ENCODE data around the gene HEXIM1.

The HEXIM1 gene, protein sequence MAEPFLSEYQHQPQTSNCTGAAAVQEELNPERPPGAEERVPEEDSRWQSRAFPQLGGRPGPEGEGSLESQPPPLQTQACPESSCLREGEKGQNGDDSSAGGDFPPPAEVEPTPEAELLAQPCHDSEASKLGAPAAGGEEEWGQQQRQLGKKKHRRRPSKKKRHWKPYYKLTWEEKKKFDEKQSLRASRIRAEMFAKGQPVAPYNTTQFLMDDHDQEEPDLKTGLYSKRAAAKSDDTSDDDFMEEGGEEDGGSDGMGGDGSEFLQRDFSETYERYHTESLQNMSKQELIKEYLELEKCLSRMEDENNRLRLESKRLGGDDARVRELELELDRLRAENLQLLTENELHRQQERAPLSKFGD
- 13.2 to 32.5 (median 17.1) reads per million in 18 experiments for total RNA-seq

DNA sequence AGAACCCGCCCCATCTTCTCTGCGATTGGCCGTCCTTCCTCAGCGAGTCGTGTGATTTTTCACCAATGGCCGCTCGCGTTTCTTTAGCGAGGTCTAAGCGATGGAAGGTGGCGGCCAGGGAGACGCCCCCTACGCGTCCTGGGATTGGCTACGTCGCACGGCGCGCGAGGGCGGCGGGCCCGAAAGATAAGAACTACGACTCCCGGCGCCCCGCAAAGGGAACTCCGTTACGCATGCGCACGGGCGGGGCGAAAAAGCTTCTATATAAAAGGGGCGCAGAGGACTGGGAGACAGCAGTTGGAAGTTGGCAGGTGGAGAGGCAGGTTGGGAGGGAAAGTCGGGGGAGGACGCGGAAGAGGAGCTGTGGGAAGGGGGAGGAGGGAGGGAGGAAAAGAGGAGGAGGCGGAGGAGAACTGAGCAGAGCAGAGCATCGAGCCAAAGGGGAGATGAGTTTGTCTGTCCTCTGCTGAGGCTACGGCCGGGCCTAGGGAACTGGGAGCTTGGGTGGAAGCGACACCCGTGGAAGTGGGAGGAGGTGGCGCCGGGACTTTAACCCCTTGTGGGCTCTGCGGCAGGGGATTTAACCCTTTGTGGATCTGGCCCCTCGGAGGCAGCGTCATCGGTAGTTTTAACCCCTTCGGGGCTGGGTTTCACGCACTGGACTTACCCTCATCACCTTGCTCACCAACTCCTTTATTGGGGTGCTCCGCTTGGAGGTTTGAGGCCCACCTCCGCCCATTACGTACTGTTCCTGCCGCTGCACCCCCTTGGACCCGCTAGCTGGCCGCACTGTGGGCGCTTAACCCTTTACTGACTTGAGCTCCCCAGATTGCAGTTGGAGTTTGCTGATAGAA, at the start of gene HEXIM1:
TSS of gene HEXIM1 (plus strand) at position 293 of the 854 bp plus-strand sequence. CDS start 716 bp downstream, outside the sequence.
- DNase-seq: peak; percentile 100

DNA sequence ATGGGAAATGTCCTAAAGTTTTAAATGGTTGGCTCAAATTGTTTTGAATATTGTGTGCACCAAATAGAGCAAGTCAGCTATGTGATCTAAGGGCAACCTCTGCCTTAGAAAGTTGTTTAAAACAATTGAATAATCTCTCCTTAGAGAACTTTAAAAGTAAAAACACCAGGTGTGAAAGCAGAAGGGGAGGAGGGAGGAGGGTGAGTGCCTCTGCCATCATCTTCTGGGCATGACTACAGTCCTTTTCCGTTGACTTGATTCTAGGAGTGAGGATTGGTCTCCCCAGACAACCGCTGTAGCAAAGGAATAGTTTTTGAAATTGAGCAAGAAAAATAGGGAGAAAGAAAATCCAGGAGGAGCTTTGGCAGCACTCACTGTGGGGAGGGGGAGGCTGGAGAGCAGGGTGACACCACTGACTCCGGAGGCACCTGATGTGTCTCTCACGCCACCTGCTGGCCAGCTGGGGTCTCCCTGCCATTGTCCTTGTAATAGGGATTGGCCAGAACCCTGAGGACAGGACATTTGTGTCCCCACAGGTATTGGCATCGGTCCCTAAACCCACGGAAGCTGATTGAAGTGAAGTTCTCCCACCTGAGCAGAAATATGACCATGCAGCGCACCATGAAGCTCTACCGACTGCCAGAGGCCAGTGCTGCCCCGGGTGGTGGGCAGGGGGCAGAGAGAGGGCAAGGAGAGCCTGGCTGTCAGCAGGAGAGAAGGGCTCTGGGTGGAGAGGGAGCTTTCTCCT, 49.2 kb upstream of the HEXIM1 start:
- peak; percentile 61 to 62 for DNase-seq

DNA sequence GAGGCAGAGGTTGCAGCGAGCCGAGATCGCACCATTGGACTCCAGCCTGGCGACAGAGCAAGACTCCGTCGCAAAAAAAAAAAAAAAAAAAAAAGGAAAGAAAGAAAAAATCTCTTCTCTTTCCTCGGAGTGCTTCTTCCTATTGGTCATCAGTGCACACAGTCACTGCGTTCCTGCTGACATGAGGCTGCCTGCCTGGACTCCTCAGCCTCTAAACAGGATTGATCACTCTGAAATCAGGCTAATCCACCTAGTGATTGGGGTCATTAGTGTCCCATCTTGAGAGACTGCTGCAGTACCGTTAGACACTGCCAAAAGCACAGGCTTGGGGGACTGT, 46.8 kb upstream of the HEXIM1 start:
- no peak for DNase-seq

DNA sequence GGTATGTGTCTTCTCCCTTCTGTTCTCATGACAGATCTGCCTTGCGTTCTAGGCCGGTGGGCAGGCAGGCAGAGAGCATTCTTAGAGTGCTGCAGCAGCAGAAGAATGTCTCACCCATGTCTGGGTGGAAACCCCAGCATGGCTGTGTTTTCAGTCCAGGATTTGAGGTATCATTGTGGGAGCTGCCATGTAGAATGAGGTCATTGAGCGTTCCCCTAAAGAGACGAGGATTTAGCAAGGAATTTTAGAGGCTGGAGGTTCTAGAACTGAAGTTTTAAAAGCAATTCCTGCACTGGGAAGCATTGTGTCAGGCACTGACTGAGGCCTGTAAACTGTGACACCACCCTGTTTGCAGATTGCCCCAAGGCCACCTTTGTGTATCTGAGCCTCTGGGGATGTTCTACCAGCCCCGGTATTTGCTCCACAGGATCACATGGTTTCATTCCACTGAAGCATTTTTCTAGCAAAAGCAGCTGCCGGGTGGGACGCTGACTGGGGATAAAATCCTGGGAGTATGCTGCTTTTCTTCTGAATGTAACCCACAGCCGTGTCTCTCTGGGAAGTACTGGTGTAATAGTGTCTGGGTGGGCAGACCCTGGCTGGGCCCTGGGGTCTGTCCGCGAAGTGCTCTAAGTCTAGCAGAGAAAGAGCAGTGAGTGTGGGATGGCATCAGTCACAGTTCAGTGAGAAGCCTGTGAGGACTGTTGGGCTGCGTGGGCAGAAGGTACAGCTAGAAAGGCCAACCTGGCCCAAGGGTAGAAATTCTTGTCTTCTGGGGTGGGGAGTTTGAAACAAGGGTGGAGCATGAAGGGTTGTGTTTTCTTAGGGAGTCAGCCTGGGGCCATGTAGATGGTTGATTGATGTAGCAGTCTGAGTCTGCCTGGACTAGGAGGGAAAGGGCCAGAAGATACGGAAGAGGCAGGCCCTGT, 46.1 kb upstream of the HEXIM1 start:
- DNase-seq: no peak

DNA sequence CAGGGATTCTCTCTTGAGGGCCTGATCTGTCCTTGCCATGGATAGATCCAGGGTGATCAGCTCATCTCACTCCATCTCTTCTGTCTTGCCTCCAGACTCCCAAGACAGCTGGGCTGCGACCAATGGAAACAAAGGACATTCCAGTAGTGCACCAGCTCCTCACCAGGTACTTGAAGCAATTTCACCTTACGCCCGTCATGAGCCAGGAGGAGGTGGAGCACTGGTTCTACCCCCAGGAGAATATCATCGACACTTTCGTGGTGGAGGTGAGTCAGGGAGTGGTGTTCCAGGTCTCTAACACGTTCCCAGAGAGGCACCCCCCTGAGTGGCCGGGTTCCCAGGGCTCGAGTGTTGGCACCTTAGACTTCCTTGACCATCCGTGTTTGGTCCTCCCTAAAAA, 45.4 kb upstream of the HEXIM1 start:
- DNase-seq: no peak

DNA sequence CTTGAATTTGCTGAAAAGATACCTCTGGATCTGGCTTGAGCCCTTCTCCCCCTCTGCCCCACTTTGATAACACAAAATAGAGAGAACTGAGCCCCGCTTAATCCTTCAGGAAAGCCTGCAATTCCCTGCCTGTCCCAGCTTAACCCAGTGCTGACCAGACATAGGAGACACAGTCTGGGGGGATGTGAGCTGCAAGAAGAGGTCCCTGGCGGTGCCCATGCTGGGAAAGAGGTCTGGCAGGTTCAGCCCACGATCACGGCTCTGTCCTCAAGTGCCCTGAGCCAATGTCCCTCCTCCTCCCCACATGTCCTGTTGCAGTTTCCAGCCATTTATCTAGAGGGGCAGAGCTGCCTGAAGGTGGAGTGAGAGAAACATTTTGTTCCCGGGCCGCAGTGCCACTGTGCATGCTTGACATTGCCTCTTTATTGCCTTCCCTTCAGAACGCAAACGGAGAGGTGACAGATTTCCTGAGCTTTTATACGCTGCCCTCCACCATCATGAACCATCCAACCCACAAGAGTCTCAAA, 44.9 kb upstream of the HEXIM1 start:
- no peak for DNase-seq

DNA sequence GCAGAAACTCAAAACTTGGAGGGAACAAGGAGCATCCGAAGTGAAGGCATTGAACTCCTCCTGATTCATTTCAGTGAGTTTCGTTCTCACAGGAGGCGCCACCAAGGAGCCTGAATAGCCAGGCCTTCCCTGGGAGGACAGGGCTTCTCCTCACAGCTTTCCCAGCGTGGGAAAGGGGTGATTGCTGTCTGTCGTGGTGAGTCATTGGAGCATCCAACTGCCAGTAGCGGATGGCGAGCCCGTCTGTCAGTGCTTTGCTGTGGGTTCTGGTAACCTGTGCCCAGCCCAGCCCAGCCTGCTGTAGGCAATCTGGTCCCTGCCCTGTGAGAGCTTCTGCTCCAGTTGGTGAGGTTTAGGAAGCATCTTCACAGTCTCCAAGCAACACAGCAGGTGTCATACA, 44.2 kb upstream of the HEXIM1 start:
- DNase-seq: no peak

DNA sequence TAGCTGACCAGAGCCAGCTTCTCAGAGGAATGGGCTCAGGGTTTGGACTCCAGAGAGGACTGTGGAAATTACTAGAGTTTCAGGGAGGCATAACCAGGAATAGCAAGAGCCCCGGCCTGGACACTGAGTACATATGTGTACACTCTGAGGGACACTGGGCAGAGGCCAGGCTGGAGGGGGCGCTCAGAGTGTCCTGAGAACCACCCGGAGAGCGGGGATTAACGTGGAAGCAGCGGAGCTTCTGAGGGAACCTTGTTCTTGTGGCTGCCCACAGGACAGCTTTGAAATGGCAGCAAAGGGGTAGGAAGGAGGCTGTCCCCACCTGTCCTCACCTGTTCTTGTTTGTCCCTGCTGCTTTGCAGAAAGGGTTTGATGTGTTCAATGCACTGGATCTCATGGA, 43.8 kb upstream of the HEXIM1 start:
- DNase-seq: no peak

DNA sequence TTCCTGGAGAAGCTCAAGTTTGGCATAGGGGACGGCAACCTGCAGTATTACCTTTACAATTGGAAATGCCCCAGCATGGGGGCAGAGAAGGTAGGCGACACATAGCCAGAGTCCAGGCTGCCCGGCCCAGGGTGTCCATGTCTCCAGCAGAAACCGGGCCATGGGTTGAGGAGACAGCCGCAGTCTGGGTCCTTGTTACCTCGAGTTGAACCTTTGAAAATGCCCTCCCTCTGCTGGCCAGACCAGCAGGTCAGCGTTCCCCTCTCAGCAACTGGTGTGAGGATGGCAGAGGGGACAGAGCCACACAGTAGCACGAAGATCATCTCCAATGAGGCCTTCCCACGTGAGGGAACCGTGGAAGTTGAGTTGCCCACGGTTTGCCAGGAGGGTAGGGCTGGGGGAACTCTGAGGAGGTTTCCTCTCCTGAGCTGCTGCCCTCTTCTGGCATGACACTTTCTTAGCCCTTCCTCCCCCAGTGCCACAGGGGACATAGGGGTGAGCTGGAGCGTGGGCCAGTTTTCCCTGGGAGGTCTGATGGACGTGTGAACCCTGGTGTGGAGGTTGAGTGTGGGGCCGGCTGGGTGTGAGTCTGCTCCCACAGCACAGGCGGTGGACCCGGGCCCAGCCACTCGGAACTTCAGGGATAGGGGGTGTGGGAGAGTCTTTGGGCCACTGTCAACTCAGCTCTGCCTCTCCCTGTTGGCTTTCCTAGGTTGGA, 43.2 kb upstream of the HEXIM1 start:
- no peak for DNase-seq

DNA sequence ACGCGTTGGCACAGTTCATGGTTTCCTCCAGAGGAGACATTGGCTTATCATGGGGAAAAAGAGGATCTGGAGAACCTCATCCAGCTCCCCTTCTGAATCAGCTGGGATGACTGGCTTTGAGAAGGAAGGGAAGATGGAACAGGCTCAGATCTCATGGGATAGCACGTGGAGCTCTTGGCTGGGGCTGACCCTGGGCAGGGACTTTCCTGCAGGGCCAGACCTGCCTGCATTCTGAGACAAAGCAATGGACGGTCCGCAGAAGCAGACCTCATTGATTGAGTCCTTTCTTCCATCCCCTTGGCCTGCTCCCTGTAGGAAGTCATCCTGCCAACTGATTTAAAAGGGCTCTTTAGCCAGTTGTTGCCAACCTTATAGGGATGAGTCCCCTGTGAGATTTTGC, 42.2 kb upstream of the HEXIM1 start:
- DNase-seq: no peak

DNA sequence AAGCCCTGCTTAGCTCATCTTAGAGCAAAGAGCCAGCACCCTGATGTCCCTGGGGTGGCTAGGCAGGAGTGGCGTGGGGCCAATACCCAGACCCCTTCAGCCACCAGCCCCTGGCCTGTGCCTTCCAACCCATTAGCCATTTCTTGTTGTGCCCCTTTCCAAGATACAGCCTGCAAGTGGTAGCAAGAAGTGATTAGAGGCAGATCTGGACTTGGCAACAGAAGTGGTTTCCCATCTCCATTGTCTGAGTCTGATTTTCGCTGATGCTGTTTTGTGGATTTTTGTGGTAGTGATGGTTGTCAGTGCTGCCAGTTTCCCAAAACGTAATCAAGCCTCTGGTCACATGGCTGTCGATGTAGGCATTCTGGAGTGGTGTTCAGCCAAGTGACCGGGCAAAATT, 41.7 kb upstream of the HEXIM1 start:
- no peak for DNase-seq

DNA sequence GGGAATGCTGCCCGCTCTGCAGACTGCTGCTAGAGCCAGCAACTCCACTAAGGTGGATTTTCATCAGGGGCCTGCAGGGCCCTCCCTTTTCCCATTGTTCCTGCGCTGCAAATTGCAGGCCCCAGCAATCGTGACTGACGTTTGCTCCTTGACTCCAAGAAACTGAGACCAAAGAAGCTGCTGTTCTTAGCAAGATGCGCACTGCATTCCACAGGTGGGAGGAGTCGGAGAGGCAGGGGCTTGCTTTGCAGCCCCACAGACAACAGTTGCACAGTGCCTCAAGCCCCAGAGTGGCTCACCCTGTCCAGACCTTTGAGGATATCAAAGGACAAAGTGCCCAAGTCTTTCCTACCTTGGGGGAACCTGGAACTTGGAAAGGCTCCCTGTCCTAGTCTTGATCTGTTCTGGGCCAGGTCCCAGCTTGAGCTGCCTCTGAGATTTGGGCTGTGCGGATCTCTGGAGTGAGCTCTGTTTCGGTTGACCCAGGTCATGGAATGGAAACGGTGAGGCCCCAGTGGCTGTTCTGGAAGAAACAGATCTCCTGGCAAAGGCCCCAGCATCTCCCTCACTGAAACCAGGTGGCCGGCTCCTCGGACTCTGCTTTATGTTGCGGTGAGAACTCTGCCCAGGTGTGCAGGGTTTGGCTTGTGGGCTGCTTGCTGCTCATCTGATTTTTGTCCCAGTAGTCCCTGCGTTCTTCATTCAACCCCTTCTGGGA, 40.8 kb upstream of the HEXIM1 start:
- no peak for DNase-seq

DNA sequence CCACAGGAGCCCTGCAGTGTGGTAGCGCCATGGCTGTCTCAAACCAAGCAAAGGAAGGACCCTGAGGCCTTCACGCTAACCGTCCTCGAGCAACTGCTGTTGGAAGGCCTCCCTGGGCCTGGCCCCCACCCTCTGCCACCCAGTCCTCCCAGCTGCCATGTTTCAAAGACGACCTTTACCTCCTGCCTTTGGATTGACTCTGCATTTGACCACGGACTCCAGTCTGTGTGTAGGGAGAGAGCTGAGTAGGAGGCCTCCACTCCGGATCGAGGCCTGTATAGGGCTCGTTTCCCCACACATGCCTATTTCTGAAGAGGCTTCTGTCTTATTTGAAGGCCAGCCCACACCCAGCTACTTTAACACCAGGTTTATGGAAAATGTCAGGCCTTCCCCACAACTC, 40.2 kb upstream of the HEXIM1 start:
- no peak for DNase-seq

DNA sequence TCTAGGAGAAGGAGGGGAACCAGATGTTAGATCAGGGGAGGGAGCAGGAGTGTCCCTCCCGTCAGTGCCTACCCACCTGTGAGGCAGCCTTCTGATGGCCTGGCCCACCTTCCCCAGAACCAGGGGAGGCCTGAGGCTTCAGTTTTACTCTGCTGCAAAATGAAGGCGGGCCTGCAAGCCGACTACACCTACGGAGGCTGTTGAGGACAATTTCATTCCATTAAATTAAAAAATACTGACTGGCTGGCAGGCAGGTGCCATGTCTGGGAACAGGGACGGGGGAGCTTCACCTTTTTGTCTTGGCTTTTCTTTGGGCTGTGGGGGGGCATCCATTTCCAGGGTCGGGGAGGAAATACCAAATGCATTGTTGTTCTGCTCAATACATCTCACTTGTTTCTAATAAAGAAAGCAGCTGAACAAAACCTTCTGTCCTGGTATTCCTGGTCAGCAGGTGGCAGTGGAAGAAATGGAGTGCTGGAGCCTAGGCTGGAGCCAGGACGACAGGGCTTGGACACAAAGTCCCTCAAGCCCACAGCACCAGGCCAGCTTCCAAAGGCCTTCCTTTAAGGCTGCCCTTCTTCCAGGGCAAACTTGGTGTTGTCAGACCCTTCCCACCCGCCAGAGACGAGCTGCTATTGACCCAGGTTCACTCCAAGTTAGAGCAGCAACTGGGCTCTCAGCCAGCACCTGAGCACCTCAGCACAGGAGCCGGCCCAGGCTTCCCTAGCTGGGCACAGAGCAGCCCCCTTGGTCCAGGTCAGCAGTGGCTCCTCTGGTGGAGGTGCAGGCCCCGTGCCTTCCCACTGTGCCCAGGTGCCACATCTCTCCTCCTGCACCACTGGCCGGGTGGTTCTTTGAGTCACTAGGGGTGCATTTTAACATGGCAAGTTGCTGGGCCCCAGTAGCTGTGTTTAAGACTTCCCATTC, 39.4 kb upstream of the HEXIM1 start:
- DNase-seq: no peak

DNA sequence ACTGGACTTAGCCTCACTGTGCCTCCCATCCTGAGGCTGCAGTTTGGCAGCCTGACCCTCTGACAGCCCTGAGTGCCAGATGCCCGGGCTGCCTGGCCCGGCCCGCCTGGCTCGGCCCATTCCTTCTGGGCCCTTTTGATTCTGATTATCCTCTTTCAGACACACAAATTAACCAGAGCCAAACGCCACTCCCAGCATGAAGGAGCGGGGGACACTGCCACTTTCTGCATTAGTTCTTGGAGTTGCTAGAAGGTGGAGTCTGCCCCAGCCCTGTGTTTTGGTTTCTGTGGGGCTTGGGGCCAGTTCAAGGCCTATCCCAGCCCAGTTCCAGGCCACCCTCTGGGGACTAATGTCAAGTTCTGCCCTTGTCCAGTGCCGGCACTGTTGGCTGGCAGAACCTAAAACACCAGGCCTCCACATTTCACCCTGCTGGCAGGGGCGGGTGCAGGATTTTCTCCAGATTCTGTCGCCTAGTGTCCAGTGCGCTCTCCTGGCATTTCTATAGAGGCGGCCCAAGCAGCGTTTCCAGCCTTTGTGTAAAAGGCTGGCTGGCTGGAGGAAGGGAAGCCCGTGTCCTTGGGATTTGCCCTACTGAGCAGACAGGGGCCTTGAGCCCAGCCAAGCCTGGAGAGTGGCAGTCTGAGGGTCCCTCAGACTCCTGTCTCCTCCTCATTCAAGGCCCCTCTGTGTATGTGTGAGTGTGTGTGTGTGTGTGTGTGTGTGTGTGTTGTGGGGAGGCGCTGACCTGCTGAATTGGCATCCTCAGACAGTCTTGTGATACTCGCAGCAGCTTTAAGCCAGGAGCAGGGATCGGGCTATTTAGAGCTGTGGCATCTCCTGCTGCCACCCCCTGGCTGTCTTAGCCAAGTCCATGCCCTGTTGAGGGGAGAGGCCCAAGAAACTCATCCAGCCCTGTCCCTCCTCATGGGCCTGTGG, 37.3 kb upstream of the HEXIM1 start:
- DNase-seq: no peak

DNA sequence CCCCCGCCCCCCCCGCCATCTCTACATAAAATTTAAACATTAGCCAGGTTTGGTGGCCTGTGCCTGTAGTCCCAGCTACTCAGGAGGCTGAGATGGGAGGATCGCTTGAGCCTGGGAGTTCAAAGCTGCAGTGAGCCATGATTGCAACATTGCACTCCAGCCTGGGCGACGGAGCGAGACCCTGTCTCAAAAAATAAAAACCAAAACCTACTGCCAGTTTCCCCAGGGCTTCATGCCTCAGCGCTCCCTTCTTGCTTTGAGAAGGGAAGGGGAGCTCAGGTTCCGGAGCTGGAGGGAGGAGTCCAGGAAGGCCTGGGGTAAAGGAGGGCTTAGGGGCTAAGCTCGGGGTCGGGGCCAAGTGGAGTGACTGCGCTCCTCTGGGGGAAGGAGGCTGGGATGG, 36.4 kb upstream of the HEXIM1 start:
- no peak for DNase-seq

DNA sequence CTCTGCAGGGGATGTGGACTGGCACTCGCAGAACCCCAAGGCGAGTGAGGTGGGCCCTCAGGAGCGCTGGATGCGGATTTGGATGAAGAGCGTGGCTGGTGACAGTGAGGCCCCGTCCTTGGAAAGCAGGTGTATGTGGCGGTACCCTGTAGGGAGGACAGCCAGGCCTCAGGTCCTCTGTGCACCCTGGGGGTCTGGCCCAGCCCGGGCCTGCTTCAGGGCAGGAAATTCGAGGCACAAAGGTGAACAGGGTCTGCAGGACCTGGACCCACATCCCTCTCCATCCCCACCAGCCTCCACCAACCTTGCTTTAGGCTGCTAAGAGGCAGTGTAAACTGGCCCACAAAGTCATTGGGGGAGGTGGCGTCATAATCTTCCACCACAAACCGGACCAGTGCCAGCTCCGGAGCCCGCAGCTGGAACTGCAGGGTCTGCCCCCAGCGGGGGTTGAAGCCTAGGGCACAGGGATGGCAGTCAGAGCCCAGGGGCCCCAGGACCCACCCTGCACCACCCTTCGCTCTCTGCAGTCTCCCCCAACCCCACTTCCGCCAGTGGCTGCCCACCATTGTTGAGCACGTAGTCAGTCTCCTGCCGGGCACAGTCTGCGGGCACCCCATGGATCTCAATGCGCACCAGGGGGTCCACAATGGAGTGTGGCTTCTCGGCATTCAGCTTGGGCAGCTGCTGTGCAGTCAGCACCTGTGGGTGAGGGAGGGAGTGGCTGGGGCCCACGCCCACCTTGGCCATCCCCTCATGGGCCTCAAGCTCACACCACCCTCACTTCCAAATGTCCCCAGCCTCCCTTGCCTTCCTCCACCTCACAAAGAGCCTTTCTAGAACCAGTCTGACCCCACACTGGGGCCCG, 35.5 kb upstream of the HEXIM1 start:
- no peak for DNase-seq

All from inflammatory macrophage (primary cell).